HG02678 (cell line): ENCODE results near the gene POLR1A.

ENCODE experiments used
- ATAC-seq: cut with Tn5 transposase; IDR thresholded peaks from one replicate; pipeline ENCODE4 v1.9.1; 2021; ENCODE audit warnings: mild to moderate bottlenecking, moderate library complexity; ENCODE audit not compliant: unreplicated experiment

POLR1A gene

DNA sequence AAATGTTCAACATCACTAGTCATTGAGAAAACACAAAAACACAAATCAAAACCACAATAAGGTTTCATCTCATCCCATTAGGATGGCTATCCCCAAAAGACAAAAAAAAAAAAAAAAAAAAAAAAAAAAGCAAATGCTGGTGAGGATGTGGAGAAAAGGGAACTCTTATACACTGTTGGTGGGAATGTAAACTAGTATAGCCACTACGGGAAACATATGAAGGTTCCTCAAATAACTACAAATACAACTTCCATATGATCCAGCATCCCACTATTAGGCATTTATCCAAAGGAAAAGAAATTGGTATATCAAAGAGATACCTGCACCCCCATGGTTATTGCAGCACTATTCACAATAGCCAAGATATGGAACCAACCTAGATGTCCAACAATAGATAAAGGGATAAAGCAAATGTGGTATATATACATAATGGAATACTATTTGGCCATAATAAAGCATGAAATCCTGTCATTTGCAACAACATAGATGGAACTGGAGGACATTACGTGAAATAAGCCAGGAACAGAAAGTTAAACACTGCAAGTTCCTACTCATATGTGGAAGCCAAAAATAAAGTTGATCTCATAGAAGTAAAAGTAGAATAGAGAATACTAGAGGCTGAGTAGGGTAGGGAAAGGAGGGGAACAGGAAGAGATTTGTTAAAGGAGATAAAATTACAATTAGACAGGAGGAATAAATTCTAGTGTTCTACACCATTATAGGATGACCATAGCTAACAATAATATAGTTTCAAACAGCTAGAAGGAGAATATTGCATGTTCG, 8.4 kb downstream of the POLR1A start:
- no peak for ATAC-seq

DNA sequence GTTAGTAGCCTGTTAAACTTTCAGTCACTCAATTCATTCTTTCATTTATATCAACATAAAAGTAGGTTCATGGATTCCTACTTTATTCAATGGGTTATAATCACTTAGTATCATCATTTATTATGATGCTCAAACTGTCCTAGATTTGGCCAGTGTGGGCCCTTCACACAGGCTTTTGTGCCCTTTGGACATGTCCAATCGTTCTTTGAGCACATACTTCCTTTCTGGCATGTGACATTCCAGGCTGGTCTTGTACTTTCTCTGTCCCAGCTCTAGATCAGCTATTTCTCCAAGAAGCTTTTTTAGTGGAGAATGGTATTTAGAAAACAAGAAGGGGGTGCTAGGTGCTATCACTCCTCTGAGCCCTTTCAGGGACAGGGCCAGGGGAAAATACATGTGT, 11.5 kb downstream of the POLR1A start:
- no peak for ATAC-seq

DNA sequence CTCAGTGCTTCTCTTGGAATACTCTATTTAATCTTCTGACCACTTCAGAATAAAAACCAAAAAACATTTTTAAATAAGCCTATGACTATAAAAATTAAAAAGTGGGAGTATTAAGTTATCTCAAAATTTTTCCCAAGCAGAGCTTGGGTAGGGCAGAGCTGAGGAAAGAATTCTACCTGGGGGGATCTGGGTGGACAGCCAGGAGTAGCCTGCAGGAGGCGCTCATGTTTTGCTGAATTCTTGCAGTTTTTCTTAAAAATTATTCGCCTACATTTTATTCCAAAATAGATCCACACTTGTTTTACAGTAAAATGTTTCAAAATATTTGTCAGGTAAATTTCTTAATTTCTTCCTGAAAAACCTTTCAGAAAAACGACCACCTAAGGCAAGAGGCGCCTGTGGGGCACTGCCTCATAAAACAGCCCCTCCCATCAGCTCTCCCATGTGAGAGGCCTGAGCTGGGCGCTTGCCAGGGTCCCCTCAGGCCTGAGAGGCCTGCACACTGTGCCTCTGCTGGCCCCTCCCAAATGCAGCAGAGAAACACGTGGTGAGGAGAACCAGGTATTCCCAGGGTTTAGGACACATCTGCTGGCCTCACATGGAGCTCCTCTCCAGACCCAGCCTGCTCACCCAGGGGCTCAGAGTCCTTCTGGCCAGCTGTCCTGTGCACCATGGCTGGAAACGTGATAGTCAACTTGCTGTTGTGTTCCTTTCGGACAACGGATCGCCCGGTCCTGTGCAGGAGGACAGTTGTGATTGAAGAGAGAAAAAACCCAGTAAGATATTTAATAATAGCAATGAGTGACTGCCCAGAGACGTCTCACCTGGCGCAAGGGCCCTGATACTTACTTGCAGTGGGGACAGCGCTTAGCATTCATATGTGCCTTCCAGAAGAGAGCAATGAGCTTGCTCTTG, 17.5 kb downstream of the POLR1A start:
- ATAC-seq, result no peak

DNA sequence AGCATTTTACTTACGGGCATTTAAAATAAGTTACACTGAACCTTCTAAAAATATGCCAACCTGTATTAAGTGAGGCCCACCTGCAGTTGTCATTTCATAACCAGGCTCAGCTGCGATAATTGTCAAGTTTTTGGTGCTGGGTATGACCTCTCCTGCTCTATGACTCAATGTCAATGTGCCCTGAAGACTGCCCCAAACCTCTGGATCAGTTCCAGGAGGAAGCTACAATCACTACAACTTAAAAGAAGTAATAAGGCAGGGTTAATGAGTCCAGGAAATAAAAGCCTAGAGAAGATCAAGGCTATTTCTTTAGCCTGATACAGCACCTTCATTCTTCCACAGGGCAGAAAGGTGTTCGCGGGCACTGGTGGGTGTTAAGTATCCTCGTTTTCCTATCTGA, 22.9 kb downstream of the POLR1A start:
- no peak for ATAC-seq

DNA sequence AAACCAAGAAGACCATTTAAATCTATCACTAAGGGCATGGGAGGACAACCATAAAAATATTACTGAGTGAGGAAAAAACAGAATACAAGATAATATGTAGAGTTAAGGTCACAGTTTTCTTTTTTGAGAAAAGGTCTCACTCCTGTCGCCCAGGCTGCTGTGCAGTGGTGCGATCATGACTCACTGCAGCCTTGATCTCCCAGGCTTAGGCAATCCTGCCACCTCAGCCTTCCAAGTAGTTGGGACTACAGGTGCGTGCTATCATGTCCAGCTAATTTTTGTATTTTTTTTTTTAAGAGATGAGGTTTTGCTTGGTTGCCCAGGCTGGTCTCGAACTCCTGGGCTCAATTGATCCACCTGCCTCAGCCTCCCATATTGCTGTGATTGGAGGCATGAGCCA, 24.0 kb downstream of the POLR1A start:
- no peak for ATAC-seq

DNA sequence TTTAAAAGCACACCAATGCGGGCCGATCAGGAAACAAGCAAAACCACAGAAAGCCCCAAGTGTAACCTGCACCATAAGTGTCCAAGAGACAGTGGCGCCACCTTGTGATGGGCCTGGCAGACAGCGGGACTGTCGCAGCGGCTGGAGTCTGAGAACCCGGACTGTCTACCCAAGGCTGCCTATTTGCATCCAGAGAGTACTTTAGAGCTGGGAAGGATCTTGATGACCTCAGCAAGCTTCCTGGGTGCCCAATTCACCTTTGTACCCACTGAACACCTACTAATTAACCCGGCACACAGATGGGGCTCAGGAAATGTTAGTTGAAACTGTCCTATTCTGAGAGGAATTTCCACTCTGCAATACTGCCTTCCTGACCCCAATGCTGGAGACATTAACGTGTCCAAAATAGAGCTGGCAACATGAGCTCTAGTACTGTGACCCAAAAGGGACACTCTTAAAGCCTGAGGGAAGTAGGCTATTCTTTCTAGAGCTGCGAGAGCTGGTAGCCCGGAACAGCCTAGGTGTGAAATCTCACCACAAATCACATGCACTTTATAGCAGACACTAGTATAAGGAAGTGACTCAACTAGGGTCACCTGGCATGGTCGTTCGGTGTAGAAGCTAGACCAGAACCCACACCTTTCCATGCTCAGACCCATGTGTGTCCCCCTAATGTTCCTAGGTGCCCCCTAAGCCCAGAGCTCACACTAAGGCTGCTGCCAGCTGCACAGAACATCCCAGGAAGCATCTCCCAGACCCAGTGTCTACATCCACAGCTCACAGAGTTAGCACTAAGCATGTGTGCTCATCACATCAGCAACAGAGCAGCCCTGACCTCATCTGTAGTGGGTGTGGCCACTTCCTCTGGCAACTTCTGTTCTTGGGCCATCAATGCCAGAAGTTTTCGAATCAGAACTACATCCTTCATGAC, 25.4 kb downstream of the POLR1A start:
- peak; percentile 86 for ATAC-seq

DNA sequence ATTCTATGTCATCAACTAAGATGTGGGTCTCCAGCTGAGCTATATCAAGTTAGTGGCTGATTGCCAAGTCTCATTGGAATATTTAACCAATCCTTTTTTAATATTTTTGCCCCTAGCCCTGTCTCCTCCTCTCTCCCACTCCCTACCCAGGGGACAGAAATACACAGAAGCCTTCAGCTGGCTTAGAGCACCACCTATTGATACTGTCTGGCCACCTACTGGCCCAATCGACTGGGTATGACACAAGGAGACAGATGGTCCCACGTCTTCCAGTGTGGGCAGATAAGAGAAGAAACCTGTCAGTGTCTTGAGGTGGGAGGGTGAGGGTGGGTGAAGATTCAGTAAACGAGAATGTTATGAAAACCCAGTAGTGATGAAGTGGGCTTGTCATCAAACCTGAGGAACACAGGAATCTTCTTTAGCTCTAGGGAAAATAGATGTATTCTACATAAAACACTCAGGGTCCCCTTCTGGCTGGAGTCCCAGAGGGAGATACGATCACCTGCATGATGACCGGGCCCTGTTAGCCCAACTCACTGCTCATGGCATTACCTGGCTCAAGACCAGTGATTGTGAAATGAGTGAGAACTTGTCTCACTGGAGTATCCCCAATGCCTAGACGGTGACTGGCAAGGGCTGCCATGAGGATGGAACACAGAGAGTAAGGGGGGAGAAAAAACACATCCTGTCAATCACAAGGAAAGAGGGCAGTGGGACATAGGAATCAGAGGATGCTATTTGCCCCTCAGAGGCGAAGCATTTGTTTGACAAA, 26.7 kb downstream of the POLR1A start:
- ATAC-seq, result no peak

DNA sequence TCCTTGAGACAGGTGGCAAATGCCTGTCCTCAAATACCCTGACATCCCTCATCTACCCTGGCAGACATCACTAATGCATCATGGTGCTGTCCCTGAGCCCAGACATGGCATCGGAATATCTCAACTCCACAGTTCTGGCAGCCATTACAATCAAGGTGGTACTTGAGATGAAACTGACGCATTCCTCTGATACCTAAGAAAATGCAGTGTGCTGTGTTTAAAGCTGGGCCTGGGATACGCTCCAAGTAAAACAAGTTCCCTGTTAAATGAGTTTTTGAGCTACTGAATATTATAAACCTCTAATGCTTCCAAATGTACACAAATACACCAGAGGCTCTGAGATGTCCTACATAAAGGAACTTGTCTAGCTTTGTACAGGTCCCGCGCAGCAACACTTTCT, 29.8 kb downstream of the POLR1A start:
- ATAC-seq, result no peak

DNA sequence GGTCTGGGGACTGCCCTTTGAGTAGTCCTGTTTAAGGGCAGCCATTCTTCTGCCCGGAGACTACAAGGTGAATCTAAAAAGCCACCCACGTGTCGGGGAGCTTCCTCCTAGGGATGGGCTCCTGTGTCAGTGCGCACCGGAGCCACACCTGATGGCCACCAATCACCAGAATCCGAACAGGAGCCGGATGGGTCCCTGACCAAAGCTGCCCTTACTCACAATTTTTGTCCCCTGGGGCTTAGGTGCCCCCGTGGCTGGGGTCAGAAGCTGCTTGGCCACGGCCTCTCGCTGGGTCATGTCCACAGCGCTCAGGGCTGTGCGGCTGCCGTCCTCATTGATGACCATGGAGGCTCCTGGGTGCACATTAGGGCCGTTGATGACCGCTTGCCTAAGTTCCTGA, 30.9 kb downstream of the POLR1A start:
- no peak for ATAC-seq

DNA sequence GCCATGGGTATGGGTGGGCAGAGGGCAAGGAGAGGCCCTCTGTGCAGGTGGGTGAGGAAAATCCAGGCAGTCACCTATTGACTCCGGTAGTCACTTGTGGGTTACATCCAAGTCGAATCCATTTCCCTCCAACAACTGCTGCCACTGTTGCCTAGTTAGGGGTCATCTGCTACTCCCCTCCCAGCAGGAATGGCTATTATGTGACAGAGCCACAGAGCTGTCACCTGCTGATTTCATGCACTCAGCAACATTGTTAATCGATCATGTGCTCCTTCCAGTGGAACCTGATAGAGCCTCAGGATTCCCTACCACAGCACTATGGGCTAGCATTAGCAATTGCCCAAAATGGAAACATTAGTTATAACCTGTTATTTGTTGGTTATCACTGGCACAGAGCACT, 31.4 kb downstream of the POLR1A start:
- ATAC-seq, result no peak

DNA sequence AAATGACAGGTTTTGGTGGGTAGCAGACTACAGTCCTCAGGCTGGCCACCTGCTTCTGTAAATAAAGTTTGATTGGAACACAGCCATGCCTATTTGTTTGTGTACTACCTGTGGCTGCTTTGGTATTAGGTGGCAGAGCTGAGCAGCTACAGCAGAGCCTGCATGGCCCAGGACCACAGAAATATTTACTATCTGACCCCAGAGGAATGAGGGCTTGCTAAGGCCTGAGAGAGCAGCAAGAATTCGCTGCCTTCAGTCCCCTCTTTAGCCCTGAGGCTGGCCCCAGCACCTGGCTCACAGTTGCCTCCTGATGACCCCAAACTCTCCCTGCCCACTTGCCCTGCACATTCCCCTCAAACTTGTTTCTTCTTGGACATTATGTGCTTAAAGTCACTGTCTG, 32.5 kb downstream of the POLR1A start:
- ATAC-seq, result no peak

DNA sequence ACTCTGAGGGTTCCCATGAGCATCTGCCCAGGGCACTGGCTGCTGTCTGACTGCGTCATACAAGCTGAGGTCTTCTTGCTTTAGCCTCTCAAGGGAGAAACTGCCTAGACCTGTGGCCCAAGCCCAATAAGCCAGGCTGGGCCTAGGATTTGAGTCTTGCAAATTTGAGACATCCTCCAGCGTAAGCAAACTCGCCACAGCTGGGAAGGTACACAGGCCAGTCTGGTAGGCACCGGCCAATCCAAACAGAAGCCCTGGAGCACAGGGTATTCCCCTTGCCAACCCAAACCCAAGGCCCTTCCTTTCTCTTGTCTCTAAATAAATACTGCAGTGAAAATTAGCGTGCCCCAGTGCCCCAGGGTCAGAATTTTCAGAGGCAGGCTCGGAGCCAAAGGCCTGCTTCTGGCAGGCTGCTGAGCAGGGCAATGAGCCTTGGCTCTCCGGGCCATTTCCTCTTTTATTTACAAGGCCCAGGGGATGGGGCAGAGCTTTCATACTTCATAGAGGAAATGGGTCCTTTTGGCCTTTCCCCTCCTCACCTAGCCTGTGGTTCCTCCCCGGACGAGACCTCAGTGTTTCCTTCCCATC, 33.3 kb downstream of the POLR1A start:
- ATAC-seq, result peak; percentile 71

DNA sequence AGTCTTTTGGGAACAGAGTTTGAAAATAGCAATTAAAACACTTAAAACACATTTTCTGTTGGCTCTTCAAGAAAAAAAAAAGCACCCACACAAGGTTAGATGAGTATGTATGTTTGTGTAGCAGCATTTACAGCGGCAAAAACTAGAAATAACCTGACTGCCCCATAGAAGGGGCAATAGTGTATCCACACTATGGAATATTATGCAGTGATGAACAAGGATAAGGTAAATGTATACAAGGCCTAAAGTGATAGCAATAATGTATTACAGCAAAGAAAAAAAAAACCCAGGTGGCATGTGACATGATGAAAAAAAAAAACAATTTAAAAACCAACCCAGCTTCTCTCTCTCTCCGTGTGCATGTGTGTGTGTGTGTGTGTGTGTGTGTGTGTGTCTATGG, 34.8 kb downstream of the POLR1A start:
- no peak for ATAC-seq

DNA sequence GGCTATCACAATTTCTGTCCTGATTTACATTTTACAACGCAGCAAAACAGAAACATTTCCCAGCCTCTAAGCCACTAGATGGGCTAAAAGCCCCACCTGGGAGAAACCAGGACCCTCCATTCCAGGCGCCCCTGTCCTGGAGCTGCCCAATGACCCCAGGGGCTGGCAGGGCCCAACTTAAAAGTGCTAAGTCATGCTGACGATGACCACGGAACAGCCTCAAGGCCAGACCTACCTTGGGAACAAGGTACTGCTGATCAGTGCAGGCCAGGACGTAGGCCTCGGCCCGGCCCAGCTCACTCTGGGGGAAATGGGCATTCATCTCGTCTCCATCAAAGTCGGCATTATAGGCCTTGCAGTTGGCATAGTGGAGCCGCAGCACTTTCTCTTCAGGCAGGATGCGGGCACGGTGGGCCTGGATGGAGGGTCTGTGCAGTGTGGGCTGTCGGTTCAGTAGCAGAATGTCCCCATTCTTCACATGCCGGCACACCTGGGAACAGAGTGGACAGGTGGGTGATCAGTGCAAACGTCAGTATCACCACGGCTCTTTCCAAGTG, 35.8 kb downstream of the POLR1A start:
- no peak for ATAC-seq

DNA sequence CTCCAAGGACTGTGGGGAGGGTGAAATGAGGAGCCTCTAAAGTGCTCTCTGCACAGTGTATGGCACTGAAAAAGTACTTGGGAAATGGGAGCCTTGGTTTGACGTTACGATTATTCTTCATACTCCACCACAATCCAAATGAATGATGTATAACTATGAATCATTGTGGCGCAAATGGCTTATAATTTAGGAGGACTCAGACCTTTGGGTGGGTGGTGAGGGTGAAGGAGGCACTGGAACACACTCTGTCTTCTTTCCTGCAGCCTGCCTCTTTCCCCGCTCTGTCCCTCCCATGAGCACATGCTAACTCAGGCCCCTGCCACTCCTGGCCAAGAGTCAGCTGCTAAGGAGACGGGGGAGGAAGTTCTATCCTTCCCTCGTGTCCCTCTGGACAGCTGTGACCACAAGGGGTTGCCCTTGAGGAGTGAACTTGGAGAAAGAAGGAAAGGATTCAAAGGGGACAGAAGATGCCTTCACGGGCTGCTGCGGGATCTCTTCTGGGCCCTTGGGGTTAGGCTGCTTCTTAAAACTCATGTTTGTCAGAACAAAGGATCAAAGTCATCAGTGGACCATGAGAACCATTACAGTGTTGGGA, 36.5 kb downstream of the POLR1A start:
- ATAC-seq, result no peak

DNA sequence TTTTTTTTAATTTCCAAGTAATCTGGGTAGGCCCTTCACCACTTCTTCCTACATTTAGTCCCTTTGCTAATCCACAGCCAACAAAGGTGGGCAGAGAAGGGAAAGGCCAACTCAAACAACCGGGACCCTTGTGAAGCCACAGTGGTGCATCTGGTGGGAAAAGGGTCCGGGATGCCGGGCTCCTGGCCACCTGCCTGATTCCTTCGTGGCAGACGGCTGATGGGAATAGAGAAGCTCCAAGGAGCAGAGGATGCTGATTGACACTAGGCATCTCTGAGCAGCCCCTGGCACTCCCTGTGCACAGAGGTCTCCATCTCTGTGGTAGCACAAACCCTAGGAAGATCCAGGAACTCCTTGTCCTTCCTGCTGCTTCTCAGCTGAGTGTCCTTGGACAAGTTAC, 37.0 kb downstream of the POLR1A start:
- no peak for ATAC-seq

DNA sequence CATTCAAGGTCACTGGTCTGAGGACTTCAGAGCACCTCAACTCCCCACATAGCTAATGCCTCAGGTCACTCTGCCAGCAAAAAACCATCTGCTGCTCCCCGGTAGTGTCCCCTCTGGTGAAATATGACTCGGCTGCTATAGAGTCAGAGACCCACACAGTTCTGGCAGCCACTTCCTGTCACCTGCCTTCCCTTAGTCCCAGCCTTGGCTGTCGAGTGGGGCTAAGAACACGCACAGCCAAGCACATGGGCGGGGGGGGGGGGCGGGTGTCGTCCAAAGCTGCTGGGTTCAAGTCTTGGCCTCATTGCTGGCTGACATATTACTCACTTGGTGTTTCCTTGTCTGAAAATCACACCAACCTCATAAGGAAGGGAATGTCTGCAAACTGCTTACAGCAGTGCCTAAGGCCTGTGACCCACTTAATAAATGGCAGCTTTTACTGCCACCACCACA, 37.5 kb downstream of the POLR1A start:
- ATAC-seq, result peak; percentile 67

DNA sequence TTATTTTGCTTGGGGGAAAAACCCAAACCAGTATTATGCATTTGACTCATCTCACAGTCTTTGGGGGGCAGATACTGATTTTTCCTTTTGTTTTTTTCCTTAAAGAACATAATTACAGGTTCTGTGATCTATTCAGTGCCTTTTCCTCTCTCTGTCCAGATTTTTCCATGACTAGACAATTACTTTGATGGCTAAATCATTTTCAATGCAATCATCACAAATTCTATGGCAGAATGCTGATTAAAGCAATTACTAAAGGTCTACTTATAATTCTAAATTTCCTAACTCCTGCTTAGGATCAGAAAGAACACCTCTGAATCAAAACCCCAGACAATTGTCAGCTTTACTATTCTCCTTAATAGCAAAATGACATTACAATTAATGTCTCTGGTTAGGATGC, 38.8 kb downstream of the POLR1A start:
- ATAC-seq, result no peak

DNA sequence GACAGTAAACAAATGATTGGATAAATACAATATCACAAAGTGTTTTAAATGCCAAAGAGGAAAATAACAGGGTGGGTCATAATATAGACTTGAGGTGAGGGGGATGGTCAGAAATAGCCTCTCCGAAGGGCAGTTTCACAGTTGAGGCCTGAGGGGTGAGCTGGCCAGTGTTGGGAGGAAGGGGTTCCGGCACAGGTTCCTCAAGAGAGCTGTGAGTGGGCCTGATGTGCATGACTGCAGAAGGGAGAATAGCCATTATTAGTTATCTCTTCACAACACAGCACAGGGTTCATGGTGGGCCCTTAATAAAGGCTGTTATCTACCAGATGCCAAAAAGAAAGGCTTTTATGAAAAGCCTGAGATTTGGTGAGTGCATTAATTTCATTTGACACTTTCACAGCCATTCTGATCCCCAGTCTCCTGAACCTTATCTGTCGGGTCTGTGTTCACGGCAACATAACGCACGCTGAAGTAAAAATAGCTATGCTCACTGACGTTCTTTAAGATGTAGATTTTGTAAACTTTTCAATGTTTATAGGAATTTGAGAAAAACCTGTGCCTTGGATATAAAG, 39.6 kb downstream of the POLR1A start:
- no peak for ATAC-seq
